GM12891 (cell line): ENCODE data around the gene PCDHA6.
"Not testable (repeated sequence)": the region's sequence is repeated elsewhere in the genome, so short reads cannot be mapped to it uniquely, and the experiment has no call there.

Experiments used
- DNase-seq: peaks from one replicate; pipeline ENCODE4 v3.0.0; 2011; ENCODE audit warnings: low spot score; ENCODE audit not compliant: insufficient read length
- FAIRE-seq: peaks from 2 replicates; lab custom pipeline; 2011; peaks lifted over from hg19 to GRCh38; lab: Jason Lieb, UNC
- PAX5 ChIP-seq: IDR thresholded peaks from 2 replicates; pipeline ENCODE4 v1.6.1; 2011; ENCODE audit warnings: low read length, moderate library complexity, mild to moderate bottlenecking; ENCODE audit not compliant: insufficient read depth, severe bottlenecking
- POLR2A ChIP-seq: IDR thresholded peaks from 2 replicates; pipeline ENCODE4 v1.6.1; 2011; ENCODE audit warnings: low read depth, low read length, control low read depth
- POLR2AphosphoS5 ChIP-seq: IDR thresholded peaks from 2 replicates; pipeline ENCODE4 v1.6.1; 2011; ENCODE audit warnings: low read depth, low read length, control low read depth
- POU2F2 ChIP-seq: IDR thresholded peaks from 2 replicates; pipeline ENCODE4 v1.6.1; 2011; ENCODE audit warnings: low read depth, mild to moderate bottlenecking, control low read depth, low read length, moderate library complexity
- SPI1 ChIP-seq: IDR thresholded peaks from 2 replicates; pipeline ENCODE4 v1.6.1; 2011; ENCODE audit warnings: low read depth, low read length, control low read depth
- TAF1 ChIP-seq: IDR thresholded peaks from 2 replicates; pipeline ENCODE4 v1.6.1; 2011; ENCODE audit warnings: low read depth, low read length, control low read depth

Gene PCDHA6

GRCh38 chr5:140842798-140843733, 15.3 kb downstream of the PCDHA6 start:
- DNase-seq = no peak
- TF ChIP-seq POU2F2 (no peak), PAX5 (no peak)
- FAIRE-seq = no peak

- FAIRE-seq = not testable (repeated sequence)
Measured at GRCh38 chr5:140848139-140849102, 20.7 kb downstream of the PCDHA6 start, which contains the start of gene PCDHA9. Gene PCDHA9 (plus strand): TSS chr5:140848382. CDS start chr5:140848496, 114 bp downstream.

GRCh38 chr5:140849831-140850634, 22.3 kb downstream of the PCDHA6 start:
- FAIRE-seq, DNase-seq: not testable (repeated sequence)

More at GRCh38 chr5:140848139-140849102, 20.7 kb downstream of the PCDHA6 start, which contains the start of gene PCDHA9:
- DNase-seq = not testable (repeated sequence)

- DNase-seq = no peak
- no peak for FAIRE-seq
- TF ChIP-seq POLR2A (no peak), SPI1 (no peak), PAX5 (no peak), POLR2AphosphoS5 (no peak), TAF1 (no peak), POU2F2 (no peak)
Measured at GRCh38 chr5:140855772-140856674, 28.3 kb downstream of the PCDHA6 start, which contains the start of gene PCDHA10. Gene PCDHA10 (plus strand): TSS chr5:140855897. CDS start chr5:140856049, 152 bp downstream.

- no peak for FAIRE-seq
- no peak for DNase-seq
- TF ChIP-seq POLR2AphosphoS5 = no peak
- TF ChIP-seq TAF1 = no peak
- TF ChIP-seq SPI1 = no peak
- no peak for TF ChIP-seq POLR2A
- no peak for TF ChIP-seq PAX5
- no peak for TF ChIP-seq POU2F2
Measured at GRCh38 chr5:140857177-140857986, 29.6 kb downstream of the PCDHA6 start.

- DNase-seq = no peak
- no peak for FAIRE-seq
- TF ChIP-seq POU2F2 (no peak), POLR2AphosphoS5 (no peak), POLR2A (no peak), PAX5 (no peak), SPI1 (no peak), TAF1 (no peak)
Measured at GRCh38 chr5:140857987-140858240, 30.2 kb downstream of the PCDHA6 start.

GRCh38 chr5:140862441-140863295, 34.9 kb downstream of the PCDHA6 start:
- DNase-seq = no peak
- no peak for FAIRE-seq
- no peak for TF ChIP-seq PAX5
- TF ChIP-seq TAF1 = no peak
- TF ChIP-seq POLR2A = no peak
- no peak for TF ChIP-seq SPI1
- TF ChIP-seq POLR2AphosphoS5 = no peak
